Measurements from ENCODE around the gene ZNF212.

DNA sequence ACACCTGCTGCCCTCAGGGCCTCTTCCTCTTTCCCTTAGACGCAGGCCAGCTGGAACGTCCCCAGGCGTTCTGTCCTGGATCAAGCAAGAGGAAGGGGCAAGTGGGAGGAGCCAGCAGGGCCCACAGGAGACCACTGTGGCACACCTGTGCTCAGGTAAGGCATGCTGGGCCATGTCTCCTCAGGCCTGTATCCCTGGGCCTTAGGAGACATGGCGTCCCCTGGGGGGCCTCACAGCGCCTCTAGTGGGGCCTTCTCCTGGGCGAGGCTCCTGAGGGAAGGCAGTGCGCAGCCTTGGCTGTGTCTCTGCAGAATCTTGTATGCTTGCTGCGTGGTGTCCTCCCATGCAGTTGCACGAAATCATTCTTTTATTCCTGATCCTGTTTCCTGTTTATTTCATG, 53.9 kb downstream of the ZNF212 start:
- TF ChIP-seq, protein P1, sequence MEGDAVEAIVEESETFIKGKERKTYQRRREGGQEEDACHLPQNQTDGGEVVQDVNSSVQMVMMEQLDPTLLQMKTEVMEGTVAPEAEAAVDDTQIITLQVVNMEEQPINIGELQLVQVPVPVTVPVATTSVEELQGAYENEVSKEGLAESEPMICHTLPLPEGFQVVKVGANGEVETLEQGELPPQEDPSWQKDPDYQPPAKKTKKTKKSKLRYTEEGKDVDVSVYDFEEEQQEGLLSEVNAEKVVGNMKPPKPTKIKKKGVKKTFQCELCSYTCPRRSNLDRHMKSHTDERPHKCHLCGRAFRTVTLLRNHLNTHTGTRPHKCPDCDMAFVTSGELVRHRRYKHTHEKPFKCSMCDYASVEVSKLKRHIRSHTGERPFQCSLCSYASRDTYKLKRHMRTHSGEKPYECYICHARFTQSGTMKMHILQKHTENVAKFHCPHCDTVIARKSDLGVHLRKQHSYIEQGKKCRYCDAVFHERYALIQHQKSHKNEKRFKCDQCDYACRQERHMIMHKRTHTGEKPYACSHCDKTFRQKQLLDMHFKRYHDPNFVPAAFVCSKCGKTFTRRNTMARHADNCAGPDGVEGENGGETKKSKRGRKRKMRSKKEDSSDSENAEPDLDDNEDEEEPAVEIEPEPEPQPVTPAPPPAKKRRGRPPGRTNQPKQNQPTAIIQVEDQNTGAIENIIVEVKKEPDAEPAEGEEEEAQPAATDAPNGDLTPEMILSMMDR (IDR thresholded peaks at IDR 0.05), result no peak
- TF ChIP-seq POLR2AphosphoS5 (IDR thresholded peaks at IDR 0.05), result no peak
- TF ChIP-seq EP300 (IDR thresholded peaks at IDR 0.05), result no peak
- TF ChIP-seq POLR2A (IDR thresholded peaks at IDR 0.05; ENCODE audit: low read depth), result no peak
